ENCODE data around the gene SRRM4.

SRRM4 gene

DNA sequence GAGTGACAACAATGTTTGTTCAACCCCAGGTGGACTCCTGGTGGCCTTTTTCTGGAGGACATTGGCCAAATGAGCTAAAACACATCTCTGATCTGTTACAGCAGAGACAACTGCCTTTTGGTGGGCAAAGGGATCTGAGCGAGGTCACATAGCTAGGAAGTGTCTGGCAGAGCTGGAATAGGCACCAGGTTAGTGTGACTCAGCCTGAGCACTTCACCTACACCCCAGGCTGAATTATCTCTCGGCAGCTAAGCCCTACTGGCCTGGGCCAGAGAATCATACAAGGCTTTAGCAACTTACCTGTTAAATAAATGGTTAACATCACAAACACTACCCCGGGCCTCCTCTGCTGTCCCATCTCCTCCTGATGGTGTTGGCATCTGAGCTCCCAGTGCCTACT is 147.2 kb downstream of the SRRM4 start:
- DNase-seq, result no peak

DNA sequence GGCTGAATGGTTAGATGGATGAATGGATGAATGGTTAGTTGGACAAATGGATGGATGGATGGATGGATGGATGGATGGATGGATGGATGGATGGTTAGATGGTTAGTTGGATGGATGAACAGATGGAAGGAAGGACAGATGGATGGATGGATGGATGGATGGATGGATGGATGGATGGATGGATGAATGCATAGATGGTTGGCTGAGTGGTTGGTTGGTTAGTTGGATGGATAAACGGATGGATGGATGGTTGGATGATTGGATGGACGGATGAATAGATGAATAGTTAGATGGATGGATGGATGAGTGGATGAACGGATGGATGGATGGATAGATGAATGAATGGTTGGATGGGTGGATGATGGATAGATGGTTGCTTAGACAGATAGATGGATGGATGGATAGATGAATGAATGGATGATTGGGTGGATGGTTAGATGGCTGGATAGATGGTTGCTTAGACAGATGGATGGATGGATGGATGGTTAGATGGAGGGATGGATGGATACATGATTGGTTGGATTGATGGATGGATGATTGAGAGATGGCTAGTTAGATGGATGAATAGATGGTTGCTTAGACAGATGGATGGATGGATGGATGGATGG is 148.6 kb downstream of the SRRM4 start:
- DNase-seq, result no peak

DNA sequence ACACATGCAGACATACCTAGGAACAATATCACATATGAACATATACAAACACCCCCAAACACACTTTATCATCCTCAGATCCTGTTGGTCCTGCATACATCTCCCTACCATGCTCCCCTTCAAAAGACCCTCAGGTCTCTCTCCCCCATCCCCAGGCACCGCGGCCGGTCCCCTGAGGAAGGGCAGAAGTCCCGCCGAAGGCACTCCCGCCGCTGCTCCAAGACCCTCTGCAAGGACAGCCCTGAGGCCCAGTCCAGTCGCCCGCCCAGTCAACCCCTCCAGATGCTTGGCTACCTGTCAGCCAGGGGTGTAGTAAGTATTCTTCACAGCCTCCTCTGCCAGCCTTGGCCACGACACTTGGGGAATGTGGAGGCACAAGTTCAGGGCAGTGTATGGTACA is 149.2 kb downstream of the SRRM4 start:
- DNase-seq, result no peak

DNA sequence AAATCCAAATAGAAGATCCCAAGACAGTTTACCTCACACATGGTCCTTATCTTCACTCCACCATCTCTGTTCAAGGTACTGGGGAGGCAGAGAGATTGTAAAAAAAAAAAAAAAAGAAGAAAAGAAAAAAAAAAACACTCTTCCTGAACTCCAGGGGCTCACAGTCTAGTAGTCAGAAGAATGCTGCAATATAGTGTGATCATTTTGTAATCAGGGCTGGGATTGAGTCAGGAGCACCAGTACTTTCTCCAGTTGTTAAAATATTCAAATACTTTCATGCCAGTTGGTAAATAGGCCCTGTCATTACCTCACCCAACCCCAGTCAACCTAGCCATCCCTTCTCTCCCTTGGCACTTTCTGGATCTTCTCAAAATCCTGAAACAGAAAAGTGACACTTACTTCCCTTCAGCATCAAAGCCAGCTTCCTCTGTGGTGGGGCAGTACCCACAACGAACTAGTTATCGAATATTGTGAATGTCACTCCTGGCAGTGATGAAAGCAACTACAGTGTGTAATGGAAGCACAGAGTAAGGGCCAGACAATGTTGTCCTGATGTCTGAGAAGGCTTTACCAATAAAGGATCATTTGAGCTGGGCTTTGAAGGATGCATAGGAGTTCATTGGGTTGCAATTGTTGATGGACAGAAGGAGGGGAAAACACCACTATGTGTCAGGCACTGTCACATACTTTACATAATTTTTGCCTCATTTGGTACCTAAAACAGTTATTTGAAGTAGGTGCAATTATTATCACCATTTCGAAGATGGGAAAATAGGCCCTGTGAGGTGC is 153.1 kb downstream of the SRRM4 start:
- DNase-seq, result no peak

DNA sequence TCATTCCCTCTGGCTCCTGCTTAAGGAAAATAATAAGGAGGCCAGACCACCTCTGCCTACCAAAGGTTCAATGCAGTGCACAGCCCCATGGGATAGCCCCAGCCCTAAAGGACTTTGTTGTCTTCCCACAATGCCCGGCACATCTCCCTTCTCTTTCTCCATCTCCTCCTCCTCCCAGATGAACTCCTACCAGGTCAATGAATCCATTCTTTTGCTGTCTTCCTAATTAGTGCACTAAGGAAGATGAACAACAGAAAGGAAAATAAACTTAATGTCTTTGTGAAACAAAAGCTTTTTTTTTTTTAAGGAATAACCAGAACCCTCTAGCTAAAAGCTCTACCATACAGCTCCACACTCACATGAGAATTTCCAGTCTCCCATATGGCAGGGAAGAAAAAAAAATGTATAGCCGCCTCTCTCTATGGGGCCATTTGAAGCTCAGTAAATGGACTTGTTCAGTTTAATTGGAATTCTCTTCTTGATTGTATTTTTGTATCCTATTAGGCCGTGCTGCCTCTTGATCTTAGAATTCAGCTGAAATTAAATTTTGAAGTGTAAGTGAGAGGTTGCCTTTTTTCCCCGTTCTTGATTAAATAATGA is 155.6 kb downstream of the SRRM4 start:
- no peak for DNase-seq

DNA sequence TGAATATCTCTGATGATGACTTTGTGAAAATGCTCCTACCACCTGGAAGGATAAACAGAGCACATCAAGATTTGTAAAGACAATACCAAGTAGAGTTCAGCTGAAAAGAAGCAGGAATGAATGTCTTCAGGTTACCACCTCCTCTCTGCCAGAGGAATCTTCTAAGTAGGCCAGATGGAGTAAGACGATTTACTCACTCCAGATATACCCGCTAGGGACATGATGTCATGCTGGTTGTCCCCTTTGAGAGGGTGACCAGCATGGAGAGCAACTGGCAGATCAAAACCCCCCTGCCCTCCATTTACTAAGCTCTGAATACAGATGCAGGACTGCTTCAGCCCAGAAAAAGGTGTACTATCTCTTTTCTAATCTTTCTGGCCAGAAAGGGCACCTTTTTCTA is 158.1 kb downstream of the SRRM4 start:
- no peak for DNase-seq

DNA sequence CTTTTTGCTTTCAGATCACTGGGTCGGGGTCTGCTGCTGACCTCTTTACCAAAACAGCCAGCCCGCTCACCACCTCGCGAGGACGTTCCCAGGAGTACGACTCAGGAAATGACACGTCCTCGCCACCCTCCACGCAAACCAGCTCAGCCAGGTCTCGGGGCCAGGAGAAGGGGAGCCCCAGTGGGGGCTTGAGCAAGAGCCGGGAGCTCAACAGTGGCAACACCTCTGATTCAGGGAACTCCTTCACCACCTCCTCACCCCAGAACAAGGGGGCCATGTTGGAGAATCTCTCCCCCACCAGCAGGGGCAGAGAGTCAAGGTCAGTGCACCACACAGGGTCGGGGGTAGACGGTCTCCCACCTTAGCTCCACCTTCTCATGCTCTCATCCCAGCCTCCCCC is 164.0 kb downstream of the SRRM4 start:
- no peak for DNase-seq

DNA sequence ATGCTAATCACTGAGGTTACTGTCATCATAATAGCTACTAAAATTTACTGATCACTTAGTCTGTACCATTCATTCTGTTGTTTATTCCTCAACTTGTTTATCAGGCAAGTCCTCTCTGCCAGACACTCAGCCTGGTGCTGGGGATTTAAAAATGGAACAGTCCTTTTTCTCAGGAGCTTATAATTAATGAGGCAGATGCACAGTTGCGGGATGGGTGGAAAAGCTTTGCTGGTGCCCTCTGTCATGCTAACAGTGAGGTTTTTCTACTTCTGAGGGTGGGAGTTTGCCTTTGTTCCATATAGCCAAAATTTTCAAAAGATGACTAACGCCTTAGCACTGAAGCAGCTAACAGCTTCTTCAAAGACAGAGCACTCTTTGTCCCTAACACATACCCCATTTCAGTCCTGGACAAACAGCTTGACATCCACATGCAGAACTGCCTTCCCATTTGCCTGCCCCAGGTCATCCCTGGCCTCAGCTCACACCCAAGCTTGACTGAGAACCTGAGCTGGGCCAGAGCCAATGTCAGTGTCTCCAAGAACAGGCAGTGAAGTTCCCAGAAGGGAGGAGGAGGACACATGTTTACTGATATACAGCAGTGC is 166.6 kb downstream of the SRRM4 start:
- DNase-seq, result no peak

DNA sequence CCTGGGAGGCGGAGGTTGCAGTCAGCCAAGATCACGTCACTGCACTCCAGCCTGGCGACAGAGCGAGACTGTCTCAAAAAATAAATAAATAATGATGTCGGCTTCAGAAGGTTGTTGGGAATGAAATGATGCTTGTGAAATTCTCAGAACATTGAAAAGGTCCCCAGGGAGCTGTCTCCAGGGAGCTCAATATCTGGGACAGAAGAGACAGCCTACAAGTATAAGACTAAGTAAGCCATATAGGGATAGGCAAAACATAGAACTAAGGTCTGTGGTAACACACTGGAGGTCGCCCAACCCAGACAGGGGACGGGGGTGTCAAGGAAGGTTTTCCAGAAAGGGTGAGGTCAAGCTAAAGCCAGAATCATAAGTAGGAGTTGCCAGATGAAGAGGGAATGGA is 167.9 kb downstream of the SRRM4 start:
- no peak for DNase-seq

DNA sequence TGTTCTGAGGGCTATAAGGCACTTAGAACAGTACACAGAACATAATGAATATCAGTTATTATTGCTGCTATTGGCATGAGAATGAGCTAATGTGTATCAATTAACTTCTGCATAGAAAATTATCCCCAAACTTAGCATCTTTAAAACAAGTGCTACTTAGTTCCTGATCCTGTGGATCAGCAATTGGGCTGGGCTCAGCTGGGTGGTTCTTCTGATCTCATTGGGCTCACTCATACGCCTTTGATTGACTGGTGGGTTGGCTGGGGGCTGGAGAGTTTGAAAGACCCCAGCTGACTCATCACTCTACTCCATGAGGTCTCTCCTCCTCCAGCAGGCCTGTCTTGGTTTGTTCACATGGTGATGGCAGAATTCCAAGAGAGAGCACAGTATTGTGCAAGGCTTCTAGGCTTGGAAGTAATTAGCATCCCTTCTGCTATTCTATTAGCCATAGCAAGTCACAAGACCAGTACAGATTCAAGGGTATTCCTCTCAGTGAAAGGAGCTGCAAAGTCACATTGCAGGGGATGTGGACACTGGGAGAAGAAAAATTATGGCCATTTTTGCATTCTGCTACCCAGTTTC is 170.2 kb downstream of the SRRM4 start:
- no peak for DNase-seq

DNA sequence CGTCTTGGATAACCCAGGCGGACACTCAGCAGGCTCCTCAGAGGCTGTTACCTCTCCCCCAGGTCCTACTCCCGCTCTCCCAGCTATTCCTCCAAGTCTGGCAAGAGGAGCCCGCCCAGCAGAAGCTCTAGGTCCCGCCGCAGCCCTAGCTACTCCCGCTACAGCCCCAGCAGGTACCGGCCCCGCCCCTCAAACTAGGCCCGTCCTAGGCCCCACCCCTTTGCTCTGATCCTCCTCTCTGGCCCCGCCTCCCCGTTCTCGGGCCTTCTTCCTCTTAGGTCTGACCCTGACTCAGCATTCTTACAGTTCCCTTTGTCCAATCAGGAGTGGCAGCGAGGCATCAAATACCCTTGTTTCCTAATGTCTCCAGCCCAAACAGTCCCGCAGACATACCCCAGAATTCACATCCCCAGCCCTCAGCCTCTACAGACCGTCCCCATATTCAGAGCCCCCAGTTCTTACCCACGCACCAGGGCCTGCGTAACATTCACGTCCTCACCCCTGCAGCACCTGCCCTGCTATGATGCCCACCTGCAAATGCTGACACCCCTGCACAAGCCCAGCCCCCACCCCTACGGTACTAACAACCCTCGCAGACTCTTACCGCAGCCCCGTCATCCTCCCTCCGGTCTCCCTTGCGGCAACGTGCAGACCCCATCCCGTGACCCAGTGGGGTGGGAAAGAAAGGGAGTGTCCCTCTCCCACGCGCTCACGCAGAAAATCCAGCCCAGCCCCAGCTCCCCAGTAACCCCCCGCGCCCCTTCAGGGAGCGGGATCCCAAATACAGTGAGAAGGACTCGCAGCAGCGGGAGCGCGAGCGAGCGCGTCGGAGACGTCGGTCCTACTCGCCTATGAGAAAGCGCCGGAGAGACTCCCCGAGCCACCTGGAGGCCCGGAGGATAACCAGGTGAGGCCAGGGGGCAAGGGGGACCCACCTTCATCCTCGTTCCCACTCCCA is 172.4 kb downstream of the SRRM4 start:
- DNase-seq, result no peak

DNA sequence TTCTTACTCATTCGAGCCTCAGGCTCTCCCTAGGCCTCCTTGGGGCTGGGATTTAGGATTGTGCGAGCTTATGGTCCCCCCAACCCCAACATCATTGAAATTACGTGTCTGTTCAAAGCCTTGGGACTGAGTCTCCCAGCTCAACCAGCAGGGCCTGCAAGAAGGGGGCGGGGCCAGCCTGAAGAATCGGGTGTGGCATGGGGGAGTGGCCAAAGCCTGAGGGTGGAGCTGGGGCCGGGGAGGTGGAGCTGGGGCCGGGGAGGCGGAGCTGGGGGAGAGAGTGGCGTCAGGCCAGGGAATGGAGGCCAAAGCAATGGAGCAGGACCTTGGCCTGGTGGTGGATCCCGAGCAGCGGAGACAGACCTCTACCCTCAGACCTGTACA is 173.1 kb downstream of the SRRM4 start:
- no peak for DNase-seq

DNA sequence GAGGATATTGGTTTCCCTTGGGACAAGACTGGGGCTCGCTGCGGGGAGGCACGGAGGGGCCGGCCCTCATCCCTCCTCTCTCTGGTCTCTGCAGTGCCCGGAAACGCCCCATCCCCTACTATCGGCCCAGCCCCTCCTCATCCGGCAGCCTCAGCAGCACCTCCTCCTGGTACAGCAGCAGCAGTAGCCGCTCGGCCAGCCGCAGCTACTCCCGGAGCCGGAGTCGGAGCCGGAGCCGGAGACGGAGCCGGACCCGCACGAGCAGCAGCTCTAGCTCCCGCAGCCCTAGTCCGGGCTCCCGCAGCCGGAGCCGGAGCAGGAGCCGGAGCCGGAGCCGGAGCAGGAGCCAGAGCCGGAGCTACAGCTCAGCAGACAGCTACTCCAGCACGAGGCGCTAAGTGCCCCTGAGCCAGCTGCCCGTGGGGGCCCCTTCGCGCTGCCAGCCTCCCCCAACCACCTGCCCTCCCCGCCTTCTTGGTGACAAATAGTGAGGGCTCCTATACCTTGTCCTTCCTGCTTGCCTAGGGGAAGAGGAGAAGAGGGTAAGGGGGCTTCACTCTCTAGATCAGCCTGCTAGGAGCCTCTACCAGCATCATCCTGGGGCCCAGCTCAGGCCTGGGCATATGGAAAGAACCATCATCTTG is 175.2 kb downstream of the SRRM4 start:
- DNase-seq, result no peak

DNA sequence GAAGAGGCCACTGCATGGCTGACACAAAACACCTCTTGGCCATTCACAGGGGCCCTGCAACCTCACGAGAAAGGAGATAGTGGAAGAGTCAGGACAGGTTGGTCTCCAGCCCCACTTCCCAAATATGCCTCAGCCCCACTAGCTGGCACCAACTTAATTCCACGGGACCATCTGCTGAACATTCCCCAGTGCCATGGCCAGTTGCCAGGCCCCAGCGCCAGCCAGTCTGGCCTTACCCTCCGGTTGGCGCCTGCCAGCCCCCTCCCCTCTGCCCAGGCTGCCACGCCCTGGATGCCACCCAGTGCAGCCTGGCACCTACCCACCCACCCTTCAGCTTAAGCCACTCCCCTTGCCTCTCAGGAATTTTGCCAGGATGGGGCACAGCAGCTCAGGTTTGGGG is 176.2 kb downstream of the SRRM4 start:
- DNase-seq, result no peak

DNA sequence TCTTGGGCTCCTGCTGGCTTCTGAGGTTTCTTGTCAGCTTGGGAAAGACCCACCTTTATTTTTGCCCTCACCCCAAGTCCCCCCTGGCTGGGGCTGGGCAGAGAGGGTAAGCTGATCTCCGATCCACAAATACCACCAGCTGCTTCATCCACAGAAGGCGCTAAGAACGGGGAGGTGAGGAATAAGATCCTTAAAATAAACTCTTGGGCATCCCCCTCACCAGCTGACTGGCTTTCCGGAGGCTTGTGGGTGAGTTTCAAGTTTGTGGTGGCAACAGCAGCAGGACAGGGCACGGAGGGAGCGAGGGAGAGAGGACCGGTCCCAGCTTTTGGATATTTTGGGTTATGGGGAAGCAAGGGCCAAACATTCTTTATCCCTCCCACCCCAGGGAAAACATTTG is 176.6 kb downstream of the SRRM4 start:
- no peak for DNase-seq

DNA sequence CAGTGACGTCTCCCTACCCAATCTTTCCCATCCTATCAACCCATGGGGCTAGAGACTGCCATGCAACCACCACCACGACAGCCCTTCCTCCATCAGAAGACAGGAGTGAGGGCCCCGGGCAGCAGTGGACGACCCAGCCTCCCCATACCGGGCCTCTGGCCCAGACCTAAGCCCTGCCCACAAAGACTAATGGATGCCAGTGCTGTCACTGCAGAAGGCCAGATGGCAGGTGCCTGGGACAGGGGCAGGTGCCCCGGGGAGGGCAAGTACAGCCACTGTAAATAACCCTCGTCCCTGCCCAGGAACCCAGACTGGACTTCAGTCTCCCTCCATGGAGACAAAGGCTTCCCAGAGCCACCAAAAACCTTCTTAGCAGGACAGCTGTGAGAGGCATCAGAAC is 177.1 kb downstream of the SRRM4 start:
- no peak for DNase-seq

DNA sequence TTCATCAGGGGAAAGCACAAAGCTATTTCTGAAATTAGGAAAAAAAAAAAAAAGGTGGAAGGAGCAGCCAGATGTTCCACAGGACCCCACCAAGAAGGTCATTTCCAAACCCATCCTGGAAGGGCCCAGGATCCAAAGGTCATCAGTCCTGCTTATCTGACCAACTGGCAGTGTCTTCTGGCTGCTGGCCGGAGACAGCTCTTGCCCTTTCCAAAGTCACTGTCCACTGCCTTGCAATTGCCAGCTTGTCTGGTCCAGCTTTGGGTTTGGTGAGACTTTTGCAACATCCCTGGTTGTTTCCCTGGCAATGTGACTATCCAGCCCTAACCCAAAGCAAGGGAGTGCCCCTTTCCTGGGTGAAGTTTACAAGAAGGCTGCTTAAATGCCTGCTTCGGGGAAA is 178.5 kb downstream of the SRRM4 start:
- no peak for DNase-seq

DNA sequence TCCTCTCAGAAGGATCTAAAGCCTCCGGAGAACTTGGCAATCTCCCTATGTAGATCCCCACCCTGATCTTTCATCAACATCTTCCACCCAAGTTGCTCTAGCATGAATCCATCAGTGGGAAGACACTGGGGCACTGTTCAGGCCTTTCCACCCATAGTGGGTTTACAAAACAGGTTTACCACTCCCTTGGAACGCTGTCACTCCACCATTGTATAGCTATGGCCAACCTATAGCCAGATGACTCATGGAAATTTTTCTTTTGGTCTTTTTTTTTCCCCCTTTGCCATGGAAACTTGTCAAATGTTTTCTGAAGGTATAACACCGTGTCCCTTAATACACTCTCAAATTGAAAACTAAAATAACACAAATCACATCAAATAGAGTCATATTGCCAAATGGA is 186.6 kb downstream of the SRRM4 start:
- no peak for DNase-seq

DNA sequence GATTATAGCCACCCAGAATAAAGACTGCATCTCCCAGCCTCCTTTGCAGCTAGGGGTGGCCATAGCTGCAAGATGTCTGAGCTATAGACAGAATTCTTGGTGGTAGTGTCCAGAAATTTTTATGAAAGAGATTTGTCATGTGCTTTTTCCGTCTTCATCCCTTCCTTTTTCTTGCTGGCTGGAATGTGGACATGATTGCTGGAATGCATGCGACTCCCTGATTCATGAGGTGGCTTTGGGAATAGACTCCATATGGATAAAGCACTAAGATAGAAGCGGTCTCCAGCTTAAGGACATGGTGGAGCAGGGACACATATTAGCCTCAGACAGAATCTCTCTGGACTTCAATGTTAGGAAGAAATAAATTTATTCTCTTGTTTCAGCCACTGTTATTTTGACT is 187.4 kb downstream of the SRRM4 start:
- no peak for DNase-seq

DNA sequence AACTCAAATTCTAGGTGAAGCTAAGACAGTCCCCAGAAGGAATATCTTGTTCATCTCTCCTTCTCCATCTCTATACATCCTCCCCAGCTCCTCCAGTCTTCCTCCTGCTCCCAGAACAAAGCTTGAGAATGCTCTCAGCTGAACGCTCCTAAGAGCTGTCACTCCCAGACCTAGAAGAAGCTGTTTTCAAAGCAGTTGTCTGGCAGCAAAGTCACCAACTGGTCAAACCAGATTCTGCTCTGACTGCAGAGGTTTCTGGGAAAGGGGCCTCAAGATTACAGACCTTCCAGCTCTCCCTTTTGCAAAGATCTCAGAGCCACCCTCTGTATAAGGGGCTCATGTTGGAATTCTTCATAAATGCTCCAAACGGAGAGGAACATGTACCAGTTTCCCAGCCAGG is 187.8 kb downstream of the SRRM4 start:
- DNase-seq, result no peak

DNA sequence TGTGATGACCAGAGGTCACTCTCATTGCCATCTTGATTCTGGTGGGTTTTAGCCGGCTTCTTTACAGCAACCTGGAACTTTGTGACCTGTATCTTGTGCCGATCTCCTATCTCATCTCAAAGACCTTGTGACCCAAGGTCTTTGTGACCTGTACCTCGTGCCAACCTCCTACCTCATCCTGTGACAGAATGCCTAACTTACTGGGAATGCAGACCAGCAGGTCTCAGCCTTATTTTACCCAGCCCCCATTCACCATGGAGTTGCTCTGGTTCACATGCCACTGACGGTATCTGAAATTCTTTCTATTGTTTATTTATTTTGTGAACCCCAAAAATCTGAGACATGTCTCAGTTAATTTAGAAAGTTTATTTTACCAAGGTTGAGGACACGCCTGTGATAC is 189.9 kb downstream of the SRRM4 start:
- no peak for DNase-seq

Measured in T1000 (cell line).